GM19193 (cell line): ENCODE results near the gene AUTS2.

Experiments used
- POLR2A ChIP-seq: IDR thresholded peaks from 4 replicates; pipeline ENCODE4 v1.6.1; 2011; ENCODE audit not compliant: insufficient read depth, insufficient read length; ENCODE audit errors: extremely low read depth

Gene AUTS2

GRCh38 chr7:70612811-70613210 is 1014.5 kb downstream of the AUTS2 start:
- TF ChIP-seq POLR2A: no peak

DNA sequence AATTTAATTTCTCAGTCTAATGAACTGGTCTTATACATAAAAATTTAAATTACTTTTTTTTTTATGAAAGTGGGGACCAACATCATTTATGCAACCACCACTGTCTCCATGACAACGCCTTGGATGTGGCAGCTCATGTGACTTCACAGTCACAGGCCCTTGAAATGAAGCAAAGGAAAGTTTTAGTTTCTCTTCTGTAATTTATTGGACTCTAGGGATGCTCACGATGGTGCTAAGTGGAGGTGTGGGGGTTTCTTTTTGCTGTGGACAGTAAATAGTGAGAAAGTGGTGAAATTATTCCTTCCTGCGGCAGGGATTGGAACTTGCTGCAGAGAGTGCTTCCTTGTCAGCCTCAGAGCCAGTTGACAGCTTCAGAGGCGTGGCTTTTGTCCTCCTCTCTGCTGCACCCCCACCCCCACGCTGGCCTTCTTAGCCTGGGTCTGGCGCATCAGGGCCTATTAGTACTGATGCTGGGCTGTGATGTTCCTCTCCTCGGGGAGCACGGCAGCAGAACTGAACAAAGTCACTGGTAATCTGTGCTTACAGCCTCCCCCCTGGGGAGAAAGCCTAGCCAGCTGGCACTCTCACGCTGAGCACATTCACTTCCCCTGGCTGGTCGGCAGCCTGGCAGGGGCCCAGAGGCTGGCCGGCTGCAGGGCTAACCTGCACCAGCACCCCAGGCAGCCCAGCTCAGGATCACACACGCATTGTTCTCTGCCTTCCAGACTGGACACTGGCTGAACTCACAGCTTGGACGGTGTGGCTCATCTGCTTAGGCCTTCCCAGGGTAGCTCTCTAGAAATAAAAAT is 1016.2 kb downstream of the AUTS2 start:
- no peak for TF ChIP-seq POLR2A

- TF ChIP-seq POLR2A: no peak
Observed at GRCh38 chr7:70615066-70615606, 1016.9 kb downstream of the AUTS2 start.

DNA sequence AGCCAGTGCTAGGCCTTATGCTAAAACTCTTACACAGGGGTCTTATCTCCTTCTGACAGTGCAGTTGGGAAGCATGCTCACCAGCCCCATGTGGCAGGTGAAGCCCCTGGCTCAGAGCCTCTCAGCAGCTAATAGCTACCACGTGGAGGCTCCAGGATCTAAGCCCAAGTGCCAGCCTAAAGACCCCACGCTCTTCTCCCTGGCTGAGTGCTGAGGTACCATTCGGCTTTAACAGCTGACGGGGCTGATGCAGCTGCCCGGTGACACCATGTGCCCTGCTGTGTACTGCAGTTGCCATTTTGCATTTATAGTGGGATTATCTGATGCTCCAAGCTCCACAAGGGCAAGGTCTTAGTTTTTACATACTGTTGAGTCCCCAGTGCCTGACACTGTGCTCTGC is 1017.9 kb downstream of the AUTS2 start:
- no peak for TF ChIP-seq POLR2A

DNA sequence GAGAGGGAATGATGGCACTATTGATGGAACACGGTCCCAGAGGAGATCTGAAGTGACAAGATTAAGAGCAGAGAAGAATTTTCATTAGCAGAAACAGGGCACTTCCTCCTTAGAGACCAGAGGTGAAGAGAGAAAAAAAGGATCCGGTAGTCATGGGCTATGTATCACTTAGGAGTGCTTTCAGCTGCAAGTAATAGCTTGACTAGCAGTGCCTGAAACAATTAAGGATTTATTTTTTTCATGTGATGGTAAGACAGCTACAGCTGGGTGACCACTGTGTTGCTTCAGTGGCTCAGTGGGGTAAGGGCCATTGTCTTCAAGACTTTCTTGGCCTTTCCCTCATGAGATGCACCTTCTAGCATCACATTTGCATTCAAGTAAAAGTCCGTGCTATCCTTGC is 1018.5 kb downstream of the AUTS2 start:
- no peak for TF ChIP-seq POLR2A

DNA sequence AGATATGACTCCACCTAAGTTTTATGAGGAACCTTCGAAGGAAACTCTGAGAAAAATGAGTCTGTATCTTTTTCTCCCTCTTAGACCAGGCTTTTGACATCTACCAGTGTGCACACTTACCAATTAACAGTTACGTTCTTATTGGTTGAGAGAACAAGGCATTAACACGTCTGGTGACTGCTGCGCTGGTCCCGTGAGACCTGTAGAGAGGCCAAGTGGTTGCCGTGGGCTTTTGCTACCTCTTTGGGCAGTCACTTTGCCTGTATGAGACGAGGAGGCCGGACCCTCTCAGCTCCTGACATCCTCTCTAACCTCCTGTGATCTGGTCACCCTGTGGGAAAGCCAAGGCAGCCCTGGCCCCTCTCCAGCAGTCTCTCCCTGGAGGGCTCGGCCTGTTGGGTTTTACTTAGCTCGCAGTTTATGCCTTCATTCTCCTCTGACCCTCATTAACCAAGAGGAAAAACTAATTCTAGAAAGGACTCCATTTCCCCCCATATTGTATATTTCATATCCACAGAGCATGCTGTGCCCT is 1019.8 kb downstream of the AUTS2 start:
- TF ChIP-seq POLR2A: no peak

DNA sequence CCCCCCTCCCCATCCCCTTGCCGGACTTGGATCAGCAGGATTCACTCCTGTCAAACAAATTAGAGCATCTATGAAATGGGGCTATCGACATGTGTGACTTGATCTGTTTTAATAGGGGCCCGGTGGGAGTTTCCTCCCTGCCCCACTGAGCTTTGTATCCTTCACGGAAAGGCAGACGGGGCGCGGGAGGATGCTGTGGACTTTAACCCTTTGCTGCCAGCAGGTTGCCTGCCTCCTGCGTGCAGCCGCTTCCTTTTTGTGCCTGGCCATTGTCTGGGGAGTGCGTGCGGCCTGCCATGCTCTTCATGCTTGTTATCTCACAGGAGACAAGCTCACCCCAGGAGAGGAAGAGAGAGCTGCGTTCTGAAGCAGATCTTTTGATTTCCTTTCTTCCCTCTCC is 1020.9 kb downstream of the AUTS2 start:
- no peak for TF ChIP-seq POLR2A

DNA sequence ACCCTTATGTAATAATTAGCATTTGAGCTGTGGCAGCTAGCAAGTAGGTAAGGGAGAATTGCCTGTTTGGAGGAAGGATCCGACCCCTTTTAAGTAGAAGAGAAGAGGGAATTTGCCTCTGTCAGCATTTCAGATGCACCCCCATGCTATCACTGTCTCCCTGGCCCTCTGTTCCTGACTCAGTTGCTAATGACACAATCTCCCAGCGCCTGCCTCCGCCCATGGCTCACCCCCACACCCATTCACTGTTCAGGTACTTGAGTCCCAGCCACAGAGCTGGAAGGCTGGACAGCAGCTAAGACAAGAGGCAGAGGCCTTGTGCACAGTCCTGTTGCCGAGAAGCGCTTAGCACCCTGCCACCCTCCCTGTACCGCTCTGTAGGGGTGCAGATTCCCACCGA is 1021.4 kb downstream of the AUTS2 start:
- TF ChIP-seq POLR2A: no peak

DNA sequence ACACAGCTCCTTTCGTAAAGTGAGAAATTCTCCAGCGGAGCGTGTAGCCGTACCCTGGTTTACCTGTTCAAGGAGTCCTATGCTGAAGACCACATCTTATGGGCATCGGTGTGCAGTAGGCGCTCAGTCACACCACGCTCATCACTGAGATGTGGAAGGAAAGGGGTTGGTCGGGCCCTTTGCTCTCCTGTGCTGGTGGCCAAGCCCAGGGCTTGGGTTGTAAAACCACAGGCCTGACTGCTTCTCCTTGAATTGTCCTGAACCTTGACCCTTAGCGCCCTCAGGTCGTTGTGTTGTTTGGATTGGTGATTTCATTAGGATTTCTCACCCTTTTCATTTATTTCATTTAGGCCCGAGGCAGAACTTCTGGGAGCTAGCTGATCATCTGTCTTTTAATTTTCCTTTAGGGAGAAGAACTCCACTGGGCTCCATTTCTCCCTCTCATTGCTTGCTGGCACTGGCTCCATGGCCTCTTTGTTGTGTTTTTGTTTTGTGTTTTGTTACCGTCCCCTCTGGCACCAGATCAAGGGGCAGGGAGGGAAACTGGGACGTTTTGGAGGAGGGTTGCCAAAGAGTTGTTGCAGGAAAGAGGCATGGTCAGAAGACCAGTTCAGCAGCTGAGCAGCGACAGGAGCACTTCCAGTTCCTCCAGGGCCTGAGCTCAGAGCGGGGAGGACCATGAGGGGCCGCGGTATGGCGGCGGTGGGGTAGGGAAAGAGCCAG is 1022.2 kb downstream of the AUTS2 start:
- no peak for TF ChIP-seq POLR2A

GRCh38 chr7:70621954-70622600 is 1023.8 kb downstream of the AUTS2 start:
- no peak for TF ChIP-seq POLR2A

DNA sequence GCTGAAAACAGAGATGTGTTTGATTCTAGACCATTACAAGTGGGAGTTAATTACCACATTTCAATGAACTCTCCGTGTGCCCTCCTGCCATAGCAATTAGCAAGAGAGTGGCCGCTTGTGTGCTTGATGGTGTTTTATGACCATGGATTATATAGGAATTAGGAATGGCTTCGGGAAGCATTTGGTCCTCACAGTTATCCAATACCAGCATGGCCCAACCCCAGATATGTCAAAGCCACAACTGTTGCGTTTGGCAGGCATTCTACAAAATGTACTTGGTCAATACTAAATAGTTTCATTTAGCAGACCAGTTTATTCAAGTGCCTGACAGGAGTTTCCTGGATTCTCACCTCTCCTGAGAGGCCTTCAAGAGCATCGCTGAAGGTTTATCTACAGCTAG is 1024.7 kb downstream of the AUTS2 start:
- no peak for TF ChIP-seq POLR2A

DNA sequence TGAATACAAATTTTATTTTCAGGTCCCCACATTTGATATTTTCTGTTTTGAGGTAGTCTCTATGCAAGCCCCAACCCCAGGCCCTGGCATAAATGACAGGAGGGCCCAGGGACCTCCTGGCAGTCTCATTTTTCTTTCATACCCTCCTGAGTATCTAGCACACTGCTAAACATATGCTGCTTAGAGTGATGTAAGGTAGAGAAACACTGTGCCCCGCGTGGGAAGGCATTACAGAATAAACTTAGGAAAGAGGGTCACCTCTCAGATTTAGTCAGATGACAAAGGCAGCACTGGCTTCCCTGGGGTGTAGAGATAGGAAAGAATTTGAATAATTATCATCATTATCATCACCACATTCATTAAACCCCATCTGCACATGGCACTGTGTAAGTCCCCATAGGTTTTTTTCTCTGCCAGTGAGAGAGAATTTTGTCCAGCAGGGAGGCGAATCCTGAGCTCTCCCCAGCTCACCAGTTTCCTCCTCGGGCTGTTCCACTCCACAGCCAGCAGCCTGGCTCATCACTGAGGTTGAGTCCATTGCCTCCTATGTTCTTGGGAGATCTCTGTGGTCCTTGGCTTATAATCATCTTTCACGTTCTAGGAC is 1026.3 kb downstream of the AUTS2 start:
- TF ChIP-seq POLR2A: no peak

GRCh38 chr7:70627461-70627860 is 1029.2 kb downstream of the AUTS2 start:
- no peak for TF ChIP-seq POLR2A

GRCh38 chr7:70630440-70630817 is 1032.2 kb downstream of the AUTS2 start:
- TF ChIP-seq POLR2A: no peak

DNA sequence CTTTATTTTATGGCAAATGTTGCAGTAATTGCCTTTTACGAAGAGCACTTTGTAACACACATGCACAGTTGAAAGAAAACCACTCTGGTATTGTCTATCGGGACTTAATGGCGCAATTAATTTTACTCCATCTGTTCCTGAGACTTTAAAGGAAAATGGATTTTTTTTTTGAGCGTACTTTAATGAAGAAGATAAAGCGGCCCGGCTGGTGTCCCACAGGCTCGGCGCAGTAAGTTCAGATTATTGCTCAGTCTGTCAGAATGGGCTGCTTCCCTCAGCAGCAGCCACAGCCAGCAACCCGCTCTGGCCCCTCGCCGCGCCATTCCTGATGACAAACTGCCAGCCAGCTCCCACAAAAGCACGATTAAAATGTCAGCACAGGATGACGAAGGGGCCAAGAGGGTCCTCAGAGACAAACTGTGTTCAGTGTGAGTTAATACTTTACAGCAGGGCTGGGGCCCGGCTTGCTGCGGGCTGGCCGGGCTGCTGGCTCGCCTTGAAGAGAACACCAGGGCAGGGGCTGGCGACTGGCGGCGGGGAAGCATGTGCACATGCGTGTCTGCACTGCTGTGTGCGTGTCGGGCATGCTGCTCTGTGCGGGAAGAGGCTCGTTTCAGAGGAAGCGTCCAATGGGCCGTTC is 1032.7 kb downstream of the AUTS2 start:
- no peak for TF ChIP-seq POLR2A

DNA sequence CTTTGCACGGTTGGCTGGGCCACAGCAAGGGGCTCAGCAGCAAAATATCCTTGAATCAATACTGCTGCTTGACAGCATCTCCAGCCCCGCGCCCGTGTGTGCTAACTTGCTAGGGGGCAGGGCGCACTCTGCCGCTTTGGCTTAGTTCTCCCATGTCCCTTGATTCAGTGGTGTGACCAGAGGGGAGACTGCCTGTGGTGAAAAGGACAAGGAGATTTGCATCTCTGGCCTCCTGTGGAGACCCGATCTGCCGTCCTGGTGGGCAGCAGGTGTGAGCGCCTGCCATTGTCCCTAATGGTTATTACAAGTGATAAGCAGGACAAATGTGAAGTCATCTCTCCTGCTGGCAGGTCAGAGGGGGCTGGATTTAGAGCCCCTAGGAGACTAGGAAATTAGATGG is 1033.4 kb downstream of the AUTS2 start:
- TF ChIP-seq POLR2A: no peak
